Keratinocyte (primary cell): ENCODE results near the gene FER1L5. TPM values are rescaled to one million over a fixed set of nuclear protein-coding genes. Genes with fewer than 3 reads are reported as not detected.

Source experiments
- DNase-seq: peaks from one replicate; pipeline ENCODE4 v3.0.0-alpha.2; 2011; ENCODE audit warnings: low read depth, missing footprints, low spot score
- FAIRE-seq: peaks from 2 replicates; lab custom pipeline; 2011; peaks lifted over from hg19 to GRCh38; lab: Jason Lieb, UNC
- H2AFZ ChIP-seq: 2 replicates; pipeline ENCODE4 v1.6.0; 2012; ENCODE audit warnings: low read length, control low read depth, inconsistent platforms; ENCODE audit not compliant: control insufficient read depth
- H3K27ac ChIP-seq: 2 replicates; pipeline ENCODE4 v1.5.1; 2011; ENCODE audit warnings: low read length; ENCODE audit not compliant: control insufficient read depth, insufficient read depth
- H3K27me3 ChIP-seq: 3 replicates; pipeline ENCODE4 v1.6.0; 2011; ENCODE audit warnings: low read length; ENCODE audit not compliant: control insufficient read depth, insufficient read depth; ENCODE audit errors: extremely low read depth
- H3K36me3 ChIP-seq, 2 experiments: 2 replicates in 1 of 2; 3 replicates in 1 of 2; pipeline ENCODE4 v1.5.1; 2011; ENCODE audit warnings: low read length in 2 of 2, mild to moderate bottlenecking in 1 of 2; ENCODE audit not compliant: control insufficient read depth in 2 of 2, insufficient read depth in 2 of 2; ENCODE audit errors: extremely low read depth in 1 of 2
- H3K4me1 ChIP-seq: 3 replicates; pipeline ENCODE4 v1.5.1; 2011; ENCODE audit warnings: low read length; ENCODE audit not compliant: control insufficient read depth, insufficient read depth; ENCODE audit errors: extremely low read depth
- H3K4me2 ChIP-seq: 3 replicates; pipeline ENCODE4 v1.6.0; 2011; ENCODE audit warnings: low read depth, low read length; ENCODE audit not compliant: control insufficient read depth, insufficient read depth; ENCODE audit errors: extremely low read depth
- H3K4me3 ChIP-seq, 3 experiments: fragments of 200-600 bp in 1 of 3; sonication (generic) in 1 of 3; 2 replicates in 2 of 3; 3 replicates in 1 of 3; pipeline ENCODE4 v1.5.1; 2011 to 2016; ENCODE audit warnings: low read length in 3 of 3, mild to moderate bottlenecking in 3 of 3, control low read depth in 2 of 3, inconsistent platforms in 1 of 3, low read depth in 1 of 3, mixed read lengths in 1 of 3, mixed run types in 1 of 3, moderate library complexity in 1 of 3; ENCODE audit not compliant: control insufficient read depth in 2 of 3, insufficient read depth in 2 of 3; ENCODE audit errors: extremely low read depth in 1 of 3
- H3K79me2 ChIP-seq: 2 replicates; pipeline ENCODE4 v1.6.0; 2012; ENCODE audit warnings: low read length; ENCODE audit not compliant: control insufficient read depth, insufficient read depth
- H3K9ac ChIP-seq: 3 replicates; pipeline ENCODE4 v1.6.0; 2011; ENCODE audit warnings: low read length; ENCODE audit not compliant: control insufficient read depth, insufficient read depth; ENCODE audit errors: extremely low read depth
- H3K9me1 ChIP-seq: 3 replicates; pipeline ENCODE4 v1.6.0; 2011; ENCODE audit warnings: low read length; ENCODE audit not compliant: control insufficient read depth, insufficient read depth; ENCODE audit errors: extremely low read depth
- H3K9me3 ChIP-seq: 2 replicates; pipeline ENCODE4 v1.5.1; 2012; ENCODE audit warnings: low read depth, low read length; ENCODE audit not compliant: control insufficient read depth
- H4K20me1 ChIP-seq: 3 replicates; pipeline ENCODE4 v1.6.0; 2011; ENCODE audit warnings: low read length; ENCODE audit not compliant: control insufficient read depth, insufficient read depth; ENCODE audit errors: extremely low read depth
- EZH2 ChIP-seq: IDR thresholded peaks from one replicate; pipeline ENCODE4 v1.6.1; 2012; ENCODE audit warnings: inconsistent platforms, mild to moderate bottlenecking, low read length, moderate library complexity
- dilution Hi-C: fragments of 300-500 bp; cut with MboI; formaldehyde crosslinking; loops from one replicate; pipeline ENCODE4 v1.7.0; 2020; ENCODE audit warnings: low sequenced_read_pairs; ENCODE audit not compliant: extremely low pct_ligation_motif_present
- polyA plus RNA-seq, 5 experiments: library from polyadenylated mRNA; depleted of rRNA in 3 of 5; stranded (reverse) in 3 of 5; stranded (forward) in 1 of 5; unstranded in 1 of 5; fragments of >200 nt; gene quantifications; 1 replicate in 1 of 5; 2 replicates in 3 of 5; 3 replicates in 1 of 5; pipeline versions ENCODE4 v1.2.1 to v1.2.3, GENCODE V29; 2011 to 2012; ENCODE audit warnings: missing spikeins in 2 of 5, low read depth in 1 of 5, low replicate concordance in 1 of 5
- TF ChIP-seq, protein P1 (sequence below), 3 experiments: IDR thresholded peaks in 1 of 3; conservative IDR thresholded peaks in 1 of 3; optimal IDR thresholded peaks in 1 of 3; 2 replicates in 2 of 3; 3 replicates in 1 of 3; pipeline versions ENCODE3 to v1.5.1; 2011; ENCODE audit warnings: low read length in 3 of 3, mild to moderate bottlenecking in 3 of 3, moderate library complexity in 2 of 3, control low read depth in 1 of 3, inconsistent platforms in 1 of 3; ENCODE audit not compliant: insufficient read depth in 2 of 3; ENCODE audit errors: extremely low read depth in 1 of 3

The FER1L5 gene
- polyA plus RNA-seq, 1 donor (not counting 4 experiments of a cell fraction or from before 2014, with no cell fraction given) = 0.01 TPM

DNA sequence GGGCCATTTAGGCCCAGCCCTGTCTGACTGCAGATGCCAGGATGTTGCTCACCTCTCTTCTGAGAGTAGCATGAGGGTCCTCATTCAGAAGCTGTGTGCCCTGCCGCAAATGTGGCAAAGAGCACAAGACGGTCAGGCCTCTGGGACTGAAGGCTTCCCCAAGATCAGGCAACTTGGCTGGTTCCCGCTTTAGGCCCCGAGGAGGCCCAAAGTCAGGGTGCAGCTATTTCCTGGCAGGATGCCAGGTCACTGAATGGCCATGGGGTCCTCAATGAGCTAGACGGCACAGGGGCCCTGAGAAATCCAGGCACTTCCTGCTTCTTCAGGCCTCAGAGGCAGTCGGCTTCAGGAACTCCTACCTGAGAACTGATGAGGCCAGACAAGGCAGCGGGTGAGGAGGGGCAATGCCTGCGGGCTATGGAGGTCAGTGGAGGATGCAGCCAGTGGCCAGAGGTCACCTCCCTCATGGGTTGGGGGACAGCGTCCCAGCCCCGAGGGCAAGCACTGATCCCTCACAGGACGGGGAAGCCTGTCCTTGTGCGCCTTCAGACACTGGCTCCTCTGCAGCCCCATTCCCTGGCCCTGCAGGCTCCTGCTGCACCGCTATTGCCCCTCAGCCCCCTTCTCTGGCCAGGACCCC is 52.4 kb downstream of the FER1L5 start:
- Histone ChIP-seq H3K4me1 (peaks cover 17% of the 10 kb centered on the region), H3K36me3 (no peaks in the 10 kb centered on the region), H3K79me2 (no peaks in the 10 kb centered on the region), H2AFZ (no peak overlapping the region), H3K9ac (no peak overlapping the region), H4K20me1 (no peaks in the 10 kb centered on the region), H3K4me2 (no peak overlapping the region), H3K9me3 (no peaks in the 10 kb centered on the region), H3K9me1 (no peaks in the 10 kb centered on the region), H3K27ac (no peak overlapping the region), H3K27me3 (no peaks in the 10 kb centered on the region), H3K4me3 (no peak overlapping the region)
- FAIRE-seq = no peak
- TF ChIP-seq, protein P1, sequence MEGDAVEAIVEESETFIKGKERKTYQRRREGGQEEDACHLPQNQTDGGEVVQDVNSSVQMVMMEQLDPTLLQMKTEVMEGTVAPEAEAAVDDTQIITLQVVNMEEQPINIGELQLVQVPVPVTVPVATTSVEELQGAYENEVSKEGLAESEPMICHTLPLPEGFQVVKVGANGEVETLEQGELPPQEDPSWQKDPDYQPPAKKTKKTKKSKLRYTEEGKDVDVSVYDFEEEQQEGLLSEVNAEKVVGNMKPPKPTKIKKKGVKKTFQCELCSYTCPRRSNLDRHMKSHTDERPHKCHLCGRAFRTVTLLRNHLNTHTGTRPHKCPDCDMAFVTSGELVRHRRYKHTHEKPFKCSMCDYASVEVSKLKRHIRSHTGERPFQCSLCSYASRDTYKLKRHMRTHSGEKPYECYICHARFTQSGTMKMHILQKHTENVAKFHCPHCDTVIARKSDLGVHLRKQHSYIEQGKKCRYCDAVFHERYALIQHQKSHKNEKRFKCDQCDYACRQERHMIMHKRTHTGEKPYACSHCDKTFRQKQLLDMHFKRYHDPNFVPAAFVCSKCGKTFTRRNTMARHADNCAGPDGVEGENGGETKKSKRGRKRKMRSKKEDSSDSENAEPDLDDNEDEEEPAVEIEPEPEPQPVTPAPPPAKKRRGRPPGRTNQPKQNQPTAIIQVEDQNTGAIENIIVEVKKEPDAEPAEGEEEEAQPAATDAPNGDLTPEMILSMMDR (optimal IDR thresholded peaks at IDR 0.05 in 1 of 3, IDR thresholded peaks at IDR 0.05 in 1 of 3, conservative IDR thresholded peaks at IDR 0.05 in 1 of 3; ENCODE audit: extremely low read depth in 1 of 3, insufficient read depth in 2 of 3, low read length in 3 of 3) = no peak
- no peak for TF ChIP-seq EZH2
- dilution Hi-C loops = no loop called here
- DNase-seq = no peak

DNA sequence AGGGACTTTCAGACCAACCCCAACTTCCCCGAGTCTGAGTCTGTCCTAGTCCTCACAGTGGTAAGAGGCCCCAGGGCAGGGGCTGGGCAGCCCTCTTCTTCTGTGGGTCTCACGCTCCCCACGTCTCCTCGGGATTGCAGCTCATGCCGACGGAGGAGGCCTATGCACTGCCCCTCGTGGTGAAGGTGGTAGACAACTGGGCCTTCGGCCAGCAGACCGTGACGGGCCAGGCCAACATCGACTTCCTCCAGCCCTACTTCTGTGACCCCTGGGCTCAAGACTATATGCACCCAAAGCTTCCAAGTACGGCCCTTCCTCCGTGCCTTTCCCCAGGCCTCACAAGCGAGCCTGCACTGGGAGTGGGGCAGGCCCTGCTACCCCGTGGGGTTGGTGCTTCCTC is 53.0 kb downstream of the FER1L5 start:
- FAIRE-seq (no peak), DNase-seq (no peak)

More for the DNA sequence above, 53.0 kb downstream of the FER1L5 start:
- Histone ChIP-seq H4K20me1 (no peaks in the 10 kb centered on the region), H3K79me2 (no peaks in the 10 kb centered on the region), H3K9me3 (no peaks in the 10 kb centered on the region), H3K4me2 (no peak overlapping the region), H3K4me3 (no peak overlapping the region), H3K27ac (no peak overlapping the region), H3K36me3 (no peaks in the 10 kb centered on the region), H3K9me1 (no peaks in the 10 kb centered on the region), H3K4me1 (peaks cover 17% of the 10 kb centered on the region), H3K9ac (no peak overlapping the region), H3K27me3 (no peaks in the 10 kb centered on the region), H2AFZ (no peak overlapping the region)
- TF ChIP-seq, protein P1 (optimal IDR thresholded peaks at IDR 0.05 in 1 of 3, IDR thresholded peaks at IDR 0.05 in 1 of 3, conservative IDR thresholded peaks at IDR 0.05 in 1 of 3; ENCODE audit: extremely low read depth in 1 of 3, insufficient read depth in 2 of 3, low read length in 3 of 3) = no peak
- TF ChIP-seq EZH2 = no peak
- dilution Hi-C loops = no loop called here
